ENCODE measurements around the gene PHF2.

GRCh38 chr9:93606187-93606586, 29.8 kb downstream of the PHF2 start:
- TF ChIP-seq POLR2A (IDR thresholded peaks at IDR 0.05; ENCODE audit: low read length) (no peak), GATA1 (IDR thresholded peaks at IDR 0.05; ENCODE audit: low read depth, low read length) (no peak)
